HG03432 (cell line): Measurements from ENCODE around the gene CELF1.

ENCODE experiments used
- ATAC-seq: cut with Tn5 transposase; IDR thresholded peaks from one replicate; pipeline ENCODE4 v1.9.1; 2021; ENCODE audit warnings: mild to moderate bottlenecking, moderate library complexity; ENCODE audit not compliant: unreplicated experiment

The CELF1 gene

GRCh38 chr11:47451990-47452389 lies 100.9 kb downstream of the CELF1 start:
- no peak for ATAC-seq

- ATAC-seq: no peak
These were observed 101.5 kb downstream of the CELF1 start for GRCh38 chr11:47451436-47451835.

GRCh38 chr11:47449541-47449940 lies 103.4 kb downstream of the CELF1 start:
- ATAC-seq: no peak

GRCh38 chr11:47448566-47449427 lies 104.1 kb downstream of the CELF1 start, which contains the start of gene RAPSN:
TSS of gene RAPSN (minus strand) at chr11:47449136. CDS start at chr11:47448964, 172 bp downstream.
- ATAC-seq: no peak

GRCh38 chr11:47447906-47448305 lies 105.0 kb downstream of the CELF1 start:
- no peak for ATAC-seq

- ATAC-seq: no peak
These were observed 106.1 kb downstream of the CELF1 start for GRCh38 chr11:47446833-47447232.

- ATAC-seq: no peak
These were observed 107.1 kb downstream of the CELF1 start for GRCh38 chr11:47445840-47446239.

GRCh38 chr11:47443817-47444216 lies 109.1 kb downstream of the CELF1 start:
- ATAC-seq: no peak

- no peak for ATAC-seq
These were observed 109.8 kb downstream of the CELF1 start for GRCh38 chr11:47443028-47443700.

GRCh38 chr11:47442514-47442913 lies 110.4 kb downstream of the CELF1 start:
- no peak for ATAC-seq

GRCh38 chr11:47441421-47441820 lies 111.5 kb downstream of the CELF1 start:
- no peak for ATAC-seq

- ATAC-seq: no peak
These were observed 112.9 kb downstream of the CELF1 start for GRCh38 chr11:47440054-47440476.

GRCh38 chr11:47438721-47439120 lies 114.2 kb downstream of the CELF1 start:
- no peak for ATAC-seq

GRCh38 chr11:47437746-47438418 lies 115.0 kb downstream of the CELF1 start:
- ATAC-seq: no peak

- no peak for ATAC-seq
These were observed 115.7 kb downstream of the CELF1 start for GRCh38 chr11:47437218-47437745.

GRCh38 chr11:47436726-47437125 lies 116.2 kb downstream of the CELF1 start:
- no peak for ATAC-seq

- no peak for ATAC-seq
These were observed 117.2 kb downstream of the CELF1 start for GRCh38 chr11:47435687-47436086.

- ATAC-seq: no peak
These were observed 118.7 kb downstream of the CELF1 start for GRCh38 chr11:47434011-47434786.

- ATAC-seq: no peak
These were observed 119.8 kb downstream of the CELF1 start for GRCh38 chr11:47433157-47433556.

GRCh38 chr11:47431356-47432083 lies 121.4 kb downstream of the CELF1 start:
- ATAC-seq: no peak
